Activated CD4-positive, CD25-positive, alpha-beta regulatory T cell treated with anti-CD3 and anti-CD28 coated beads, Interleukin-2, amount 50 U/mL, for 24 hours (primary cell): ENCODE data around the gene WWP2.
"Not testable (repeated sequence)": the region's sequence is repeated elsewhere in the genome, so short reads cannot be mapped to it uniquely, and the experiment has no call there.

ENCODE experiments used
- ATAC-seq, 2 donors: fragments of 150-1000 bp; cut with Tn5 transposase; one replicate each; pipeline ENCODE4 v1.10.0; 2021; ENCODE audit warnings: mild to moderate bottlenecking in 1 of 2, moderate library complexity in 1 of 2

Gene WWP2

GRCh38 chr16:69798466-69798865, 36.3 kb downstream of the WWP2 start:
- ATAC-seq: no peak

DNA sequence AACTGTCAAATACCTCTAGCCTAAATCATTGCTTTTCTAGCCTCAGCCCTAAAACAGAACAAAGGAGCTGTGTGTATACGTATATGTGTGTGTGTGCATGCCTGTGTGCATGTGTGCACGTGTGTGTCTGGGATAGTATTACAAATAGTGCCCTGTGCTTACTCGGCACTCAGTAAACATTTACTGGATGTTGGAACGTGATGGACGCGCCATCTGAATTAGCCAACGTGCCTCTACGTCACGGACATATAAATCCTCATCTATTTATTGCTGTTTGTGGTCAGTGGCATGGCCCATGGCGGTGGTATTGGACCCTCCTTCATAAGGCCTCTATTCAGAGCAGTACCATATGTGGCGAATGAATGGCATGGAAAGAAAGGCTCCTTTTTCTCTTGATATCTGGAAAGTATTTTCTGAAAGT, 37.5 kb downstream of the WWP2 start:
- ATAC-seq: no peak

DNA sequence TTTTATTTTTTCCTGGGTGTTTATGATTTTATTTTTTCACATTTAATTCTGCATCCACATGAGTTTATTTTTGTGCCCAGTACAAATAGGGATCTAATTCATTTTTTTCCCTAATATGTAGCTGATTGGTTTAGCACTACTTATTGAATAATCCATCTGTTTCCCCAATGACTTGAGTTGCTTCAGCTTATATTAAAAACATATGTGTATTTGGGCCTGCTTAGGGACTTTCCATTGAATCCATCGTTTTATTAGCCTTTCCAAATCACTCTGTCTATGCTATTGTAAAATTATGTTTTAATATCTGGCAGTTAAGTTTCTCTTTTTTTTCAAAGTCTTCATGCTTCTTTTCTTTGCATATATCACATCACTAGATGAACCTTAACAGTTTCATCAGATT, 42.2 kb downstream of the WWP2 start:
- no peak for ATAC-seq

GRCh38 chr16:69806776-69807175, 44.6 kb downstream of the WWP2 start:
- not testable (repeated sequence) for ATAC-seq

GRCh38 chr16:69812688-69813014, 50.5 kb downstream of the WWP2 start:
- no peak for ATAC-seq

GRCh38 chr16:69814078-69814477, 51.9 kb downstream of the WWP2 start:
- no peak for ATAC-seq

DNA sequence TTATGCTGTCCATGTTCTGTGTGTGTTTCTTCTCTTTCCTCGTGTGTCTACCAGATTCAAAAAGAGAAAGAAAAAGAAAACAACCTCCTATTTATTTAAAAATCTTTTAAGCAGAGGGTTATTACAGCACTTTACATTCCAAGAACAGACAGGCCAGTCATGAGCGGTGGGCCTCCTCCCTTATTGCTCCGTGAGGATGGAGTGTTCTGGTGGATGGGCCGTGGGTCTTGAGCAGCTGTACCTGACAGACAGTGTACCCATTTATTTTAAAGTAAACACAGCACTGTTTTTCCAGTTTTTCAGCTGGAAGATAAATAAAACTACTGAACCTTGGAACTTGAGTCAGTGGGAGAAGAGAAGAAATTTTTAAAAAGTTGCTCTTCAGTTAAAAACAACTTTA, 52.4 kb downstream of the WWP2 start:
- ATAC-seq: no peak

GRCh38 chr16:69815216-69815883, 53.2 kb downstream of the WWP2 start:
- ATAC-seq: not testable (repeated sequence)

DNA sequence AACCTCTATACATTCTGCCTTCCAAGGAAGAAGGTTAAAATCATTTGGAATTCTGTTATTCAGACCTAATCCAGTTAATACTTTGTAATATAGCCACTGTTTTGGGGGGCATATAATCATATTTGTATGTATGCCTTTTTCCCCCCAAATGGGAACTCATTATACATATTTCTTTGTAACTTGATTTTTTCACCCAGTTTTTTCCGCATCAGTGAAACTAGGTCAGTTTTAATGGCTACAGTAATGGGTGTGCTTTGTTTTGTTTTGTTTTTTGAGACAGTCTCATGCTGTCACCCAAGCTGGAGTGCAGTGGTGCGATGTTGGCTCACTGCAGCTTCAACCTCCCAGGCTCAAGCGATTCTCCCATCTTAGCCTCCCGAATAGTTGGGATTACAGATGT, 54.9 kb downstream of the WWP2 start:
- no peak for ATAC-seq

GRCh38 chr16:69818891-69819545, 56.9 kb downstream of the WWP2 start:
- no peak for ATAC-seq

- ATAC-seq: no peak
These were observed 58.9 kb downstream of the WWP2 start for GRCh38 chr16:69820926-69821541.

DNA sequence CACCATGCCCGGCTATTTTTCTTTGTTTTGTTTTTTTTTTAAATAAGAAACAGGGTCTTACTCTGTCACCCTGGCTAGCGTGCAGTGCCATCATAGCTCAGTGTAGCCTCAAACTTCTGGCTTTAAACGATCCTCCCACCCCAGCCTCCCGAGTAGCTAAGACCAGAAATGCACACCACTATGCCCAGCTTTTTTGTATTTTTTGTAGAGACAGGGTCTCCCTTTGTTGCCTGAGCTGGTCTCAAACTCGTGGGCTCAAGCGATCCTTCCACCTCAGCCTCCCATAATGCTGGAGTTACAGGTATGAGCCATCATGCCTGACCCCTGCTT, 59.7 kb downstream of the WWP2 start:
- no peak for ATAC-seq

DNA sequence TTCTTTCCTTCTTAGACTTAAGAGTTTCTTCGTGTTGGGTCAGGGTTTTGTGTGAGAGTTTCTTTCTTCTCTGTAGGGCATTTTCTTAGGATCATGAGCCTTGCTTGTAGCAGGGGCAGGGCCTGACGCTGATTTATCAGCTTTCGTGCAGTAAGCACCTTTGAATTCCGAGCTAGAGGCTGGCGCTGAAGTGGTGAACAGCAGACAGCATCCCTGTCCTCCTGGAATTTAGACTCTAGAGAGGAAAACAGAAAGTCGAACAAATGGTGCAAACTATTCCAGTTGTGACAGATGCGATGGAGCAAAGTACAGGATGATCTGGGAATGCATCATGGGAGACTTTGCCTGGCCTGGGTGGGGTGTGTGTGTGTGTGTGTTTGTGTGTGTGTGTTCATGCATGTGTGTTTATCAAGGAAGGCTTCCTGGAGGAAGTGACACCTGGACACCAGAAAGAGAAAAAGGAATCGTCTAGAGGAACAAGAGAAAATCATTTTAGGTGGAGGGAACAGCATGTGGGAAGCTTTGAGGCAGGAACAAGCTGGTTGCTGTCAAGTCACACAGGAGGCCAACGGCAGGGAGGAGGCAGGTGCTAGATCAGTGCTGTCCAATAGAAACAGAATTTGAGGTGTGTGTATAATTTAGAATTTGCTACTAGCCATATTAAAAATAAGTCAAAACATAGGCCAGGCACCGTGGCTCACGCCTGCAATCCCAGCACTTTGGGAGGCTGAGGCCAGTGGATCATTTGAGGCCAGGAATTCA, 60.2 kb downstream of the WWP2 start:
- ATAC-seq: no peak

DNA sequence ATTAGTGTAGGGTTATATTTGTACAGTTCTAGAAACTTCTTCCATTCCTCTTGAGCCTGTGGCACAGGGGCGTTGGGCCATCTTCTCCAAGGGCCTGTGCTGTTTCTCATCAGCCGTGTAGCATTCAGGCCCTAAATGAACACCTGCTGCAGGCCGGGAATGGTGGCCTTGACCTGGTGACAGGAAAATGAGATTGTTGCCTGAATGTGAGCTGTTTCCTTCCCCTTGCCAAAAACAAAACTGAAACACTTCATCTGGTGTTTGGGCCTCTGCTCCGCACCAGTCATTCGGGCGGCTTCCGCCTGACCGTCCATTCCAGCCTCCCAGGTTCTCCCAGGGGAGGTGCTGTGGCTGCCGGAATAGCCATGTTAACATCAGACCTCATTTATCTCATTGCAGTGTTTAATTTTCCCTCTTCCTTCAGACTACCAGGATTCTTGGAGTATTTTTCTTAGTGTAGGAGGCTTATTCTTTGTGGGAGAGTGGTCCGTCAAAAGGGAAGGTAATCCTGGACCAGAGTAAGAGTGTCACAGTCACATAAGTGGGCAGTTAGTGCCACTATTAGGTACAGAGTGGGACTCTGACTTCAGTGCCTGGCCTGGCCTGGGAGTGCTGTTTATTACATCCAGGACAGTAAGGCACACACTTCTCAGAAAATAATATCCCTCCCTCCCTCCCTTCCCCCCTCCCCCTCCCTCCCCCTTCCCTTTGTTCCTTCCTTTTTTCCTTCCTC, 61.9 kb downstream of the WWP2 start:
- no peak for ATAC-seq

- ATAC-seq: not testable (repeated sequence)
These were observed 62.5 kb downstream of the WWP2 start for GRCh38 chr16:69824564-69825142.

DNA sequence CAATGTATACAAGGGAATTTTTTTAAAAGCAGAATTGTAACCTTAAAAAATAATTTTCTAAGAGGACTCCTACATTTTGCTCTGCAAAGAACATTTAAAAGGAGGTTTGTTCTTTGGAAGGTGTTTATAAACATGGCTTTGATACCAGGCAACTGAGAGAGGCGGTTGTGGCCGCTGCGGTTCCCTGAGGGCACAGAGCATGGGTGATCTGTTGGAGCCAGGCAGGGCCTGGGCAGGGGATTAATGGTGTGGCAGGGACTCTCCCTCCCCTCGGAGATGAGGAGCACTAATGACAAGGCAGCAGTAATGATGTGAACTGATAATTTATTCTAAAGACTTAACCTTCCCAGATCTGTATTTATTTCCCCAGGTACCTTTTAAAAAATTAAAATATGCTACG, 65.4 kb downstream of the WWP2 start:
- no peak for ATAC-seq

- no peak for ATAC-seq
These were observed 67.2 kb downstream of the WWP2 start for GRCh38 chr16:69829338-69829737.

- ATAC-seq: no peak
These were observed 68.0 kb downstream of the WWP2 start for GRCh38 chr16:69830146-69830533.

GRCh38 chr16:69830534-69831211, 68.5 kb downstream of the WWP2 start:
- ATAC-seq: no peak

DNA sequence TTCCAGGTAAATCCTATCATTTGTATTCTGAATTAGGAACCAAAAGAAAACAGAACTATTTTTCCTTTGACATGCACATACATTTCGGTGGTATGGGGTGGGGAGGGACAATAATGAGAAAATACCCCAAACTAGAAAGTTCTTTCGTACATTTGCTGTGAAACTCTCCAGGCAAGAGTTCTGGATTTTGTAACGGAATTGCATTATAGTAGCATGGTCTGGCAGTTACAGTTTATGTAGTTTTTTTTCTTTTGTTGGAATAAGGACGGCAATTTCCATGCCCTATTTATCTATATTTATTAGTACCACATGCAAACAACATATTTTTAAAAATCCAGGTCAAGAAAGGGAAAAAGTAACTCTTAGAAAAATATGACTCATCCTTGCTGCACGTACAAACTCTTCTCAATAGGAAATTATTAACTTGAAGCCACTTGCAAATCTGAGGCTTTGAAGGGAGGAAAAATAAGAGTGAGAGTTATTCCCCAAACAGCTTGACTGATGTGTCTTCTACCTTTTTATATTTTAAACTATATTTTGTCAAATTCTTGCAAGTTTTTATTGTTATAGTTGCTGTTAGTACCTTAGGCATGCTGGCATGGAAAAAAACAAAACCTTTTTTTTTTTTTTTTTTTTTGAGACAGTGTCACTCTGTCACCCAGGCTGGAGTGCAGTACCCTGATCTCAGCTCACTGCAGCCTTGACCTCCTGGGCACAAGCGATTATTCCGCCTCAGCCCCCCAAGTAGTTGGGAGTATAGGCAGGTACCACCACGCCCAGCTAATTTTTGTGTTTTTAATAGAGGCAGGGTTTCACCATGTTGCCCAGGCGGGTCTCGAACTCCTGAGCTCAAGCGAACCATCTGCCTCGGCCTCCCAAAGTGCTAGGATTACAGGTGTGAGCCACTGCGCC, 69.3 kb downstream of the WWP2 start:
- no peak for ATAC-seq
